Measurements from ENCODE around the gene C1orf56. TPM values are rescaled to one million over a fixed set of nuclear protein-coding genes. Genes with fewer than 3 reads are reported as not detected.
"Not testable (repeated sequence)": the region's sequence is repeated elsewhere in the genome, so short reads cannot be mapped to it uniquely, and the experiment has no call there.

C1orf56 gene
- polyA plus RNA-seq, 4 donors, result 0.67 to 7.3 (median 3.7) TPM

- Histone ChIP-seq H3K27me3 (ENCODE audit: control insufficient read depth in 3 of 3, insufficient read depth in 3 of 3, low read length in 3 of 3) (no peaks in the 10 kb centered on the region), H3K27ac (ENCODE audit: low read depth in 1 of 3, low read length in 2 of 3) (peak within 1 kb of the TSS; percentile 87 to 96 (median 92)), H3K9me3 (ENCODE audit: control insufficient read depth in 2 of 2, insufficient read depth in 1 of 2, low read depth in 1 of 2, low read length in 1 of 2) (no peaks in the 10 kb centered on the region), H3K4me3 (ENCODE audit: low read depth in 1 of 3, low read length in 3 of 3) (peak within 1 kb of the TSS; percentile 70 to 89 (median 78)), H3K4me1 (ENCODE audit: control insufficient read depth in 3 of 3, insufficient read depth in 2 of 3, low read depth in 1 of 3, low read length in 2 of 3) (peaks cover 0 to 7% (median 0%) of the 10 kb centered on the region in 3 donors), H3K36me3 (ENCODE audit: control insufficient read depth in 3 of 3, insufficient read depth in 2 of 3, low read depth in 1 of 3, low read length in 3 of 3) (peaks cover 0 to 14% (median 2%) of the 10 kb centered on the region in 3 donors)
- FAIRE-seq (no peak), DNase-seq (peak; percentile 89 to 96)
- WGBS, 3 donors, result 0% methylated on average over 40 to 50 of the region's 50 CpGs
These were observed 23.1 kb downstream of the C1orf56 start, which contains the start of gene GABPB2 for GRCh38 chr1:151070474-151071276. Gene GABPB2, plus strand, starts transcription at chr1:151070761. Its CDS starts 17,429 bp downstream, at chr1:151088190.

GRCh38 chr1:151072224-151072623 lies 24.7 kb downstream of the C1orf56 start:
- FAIRE-seq (no peak), DNase-seq (no peak)
- Histone ChIP-seq H3K27ac (ENCODE audit: low read depth in 1 of 3, low read length in 2 of 3) (peak overlapping the region in 1 of 3 donors; percentile 24), H3K4me3 (ENCODE audit: low read depth in 1 of 3, low read length in 3 of 3) (no peak overlapping the region), H3K27me3 (ENCODE audit: control insufficient read depth in 3 of 3, insufficient read depth in 3 of 3, low read length in 3 of 3) (no peaks in the 10 kb centered on the region), H3K4me1 (ENCODE audit: control insufficient read depth in 3 of 3, insufficient read depth in 2 of 3, low read depth in 1 of 3, low read length in 2 of 3) (peaks cover 0 to 7% (median 0%) of the 10 kb centered on the region in 3 donors), H3K36me3 (ENCODE audit: control insufficient read depth in 3 of 3, insufficient read depth in 2 of 3, low read depth in 1 of 3, low read length in 3 of 3) (peaks cover 0 to 14% (median 2%) of the 10 kb centered on the region in 3 donors), H3K9me3 (ENCODE audit: control insufficient read depth in 2 of 2, insufficient read depth in 1 of 2, low read depth in 1 of 2, low read length in 1 of 2) (no peaks in the 10 kb centered on the region)
- WGBS, 3 donors, result 74 to 83% (median 81%) methylated on average over 13 of the region's 13 CpGs

- WGBS, 3 donors, result 76 to 79% (median 76%) methylated on average over 4 of the region's 4 CpGs
- DNase-seq (no peak), FAIRE-seq (no peak)
- Histone ChIP-seq H3K4me1 (ENCODE audit: control insufficient read depth in 3 of 3, insufficient read depth in 2 of 3, low read depth in 1 of 3, low read length in 2 of 3) (no peaks in the 10 kb centered on the region), H3K27ac (ENCODE audit: low read depth in 1 of 3, low read length in 2 of 3) (no peak overlapping the region), H3K9me3 (ENCODE audit: control insufficient read depth in 2 of 2, insufficient read depth in 1 of 2, low read depth in 1 of 2, low read length in 1 of 2) (no peaks in the 10 kb centered on the region), H3K27me3 (ENCODE audit: control insufficient read depth in 3 of 3, insufficient read depth in 3 of 3, low read length in 3 of 3) (no peaks in the 10 kb centered on the region), H3K36me3 (ENCODE audit: control insufficient read depth in 3 of 3, insufficient read depth in 2 of 3, low read depth in 1 of 3, low read length in 3 of 3) (peaks cover 0 to 10% (median 0%) of the 10 kb centered on the region in 3 donors), H3K4me3 (ENCODE audit: low read depth in 1 of 3, low read length in 3 of 3) (no peak overlapping the region)
These were observed 38.5 kb downstream of the C1orf56 start for GRCh38 chr1:151085953-151086559.

- peaks cover 0 to 19% (median 0%) of the 10 kb centered on the region in 3 donors for H3K36me3 ChIP-seq (ENCODE audit: control insufficient read depth in 3 of 3, insufficient read depth in 2 of 3, low read depth in 1 of 3, low read length in 3 of 3)
- H3K4me1 ChIP-seq (ENCODE audit: control insufficient read depth in 3 of 3, insufficient read depth in 2 of 3, low read depth in 1 of 3, low read length in 2 of 3); H3K4me3 ChIP-seq (ENCODE audit: low read depth in 1 of 3, low read length in 3 of 3); H3K27me3 ChIP-seq (ENCODE audit: control insufficient read depth in 3 of 3, insufficient read depth in 3 of 3, low read length in 3 of 3); FAIRE-seq; H3K9me3 ChIP-seq (ENCODE audit: control insufficient read depth in 2 of 2, insufficient read depth in 1 of 2, low read depth in 1 of 2, low read length in 1 of 2); H3K27ac ChIP-seq (ENCODE audit: low read depth in 1 of 3, low read length in 2 of 3): not testable (repeated sequence)
- WGBS, 3 donors, result 79 to 88% (median 87%) methylated on average over 6 of the region's 6 CpGs
- DNase-seq, result peak in 1 of 2 donors; percentile 3
These were observed 49.9 kb downstream of the C1orf56 start for GRCh38 chr1:151097426-151097825.

- WGBS, 3 donors, result 90 to 96% (median 96%) methylated on average over 1 of the region's 1 CpG
These were observed 50.6 kb downstream of the C1orf56 start for GRCh38 chr1:151098126-151098525.

More at GRCh38 chr1:151098126-151098525, 50.6 kb downstream of the C1orf56 start:
- no peak overlapping the region for H3K4me3 ChIP-seq (ENCODE audit: low read depth in 1 of 3, low read length in 3 of 3)
- FAIRE-seq, result no peak
- no peaks in the 10 kb centered on the region for H3K4me1 ChIP-seq (ENCODE audit: control insufficient read depth in 3 of 3, insufficient read depth in 2 of 3, low read depth in 1 of 3, low read length in 2 of 3)
- peaks cover 0 to 21% (median 0%) of the 10 kb centered on the region in 3 donors for H3K36me3 ChIP-seq (ENCODE audit: control insufficient read depth in 3 of 3, insufficient read depth in 2 of 3, low read depth in 1 of 3, low read length in 3 of 3)
- H3K27ac ChIP-seq (ENCODE audit: low read depth in 1 of 3, low read length in 2 of 3), result no peak overlapping the region
- DNase-seq, result no peak
- H3K27me3 ChIP-seq (ENCODE audit: control insufficient read depth in 3 of 3, insufficient read depth in 3 of 3, low read length in 3 of 3), result no peaks in the 10 kb centered on the region
- H3K9me3 ChIP-seq (ENCODE audit: control insufficient read depth in 2 of 2, insufficient read depth in 1 of 2, low read depth in 1 of 2, low read length in 1 of 2), result no peaks in the 10 kb centered on the region

Other genes with a start within 250 kb of the C1orf56 start
- 10 to 100 TPM in 3 of 4 donors, 1 to 10 TPM in 1; 8.1 to 26.4 (median 14.8) TPM for gene CTSK, start 239.5 kb upstream of the C1orf56 start, polyA plus RNA-seq
- gene ARNT, start 171.2 kb upstream of the C1orf56 start, polyA plus RNA-seq, result 10 to 100 TPM; 14.3 to 33.5 (median 15.4) TPM
- not detected for gene CTXND2, start 160.6 kb upstream of the C1orf56 start, polyA plus RNA-seq
- gene SETDB1, start 121.4 kb upstream of the C1orf56 start, polyA plus RNA-seq, result 10 to 100 TPM; 12.7 to 56.1 (median 19.4) TPM
- 100 to 1,000 TPM; 111 to 366 (median 193) TPM for gene CERS2, start 72.9 kb upstream of the C1orf56 start, polyA plus RNA-seq
- 1 to 10 TPM in 1 of 4 donors, under 1 TPM in 2, not detected in 1; 0.43 to 5.8 (median 0.89) TPM for gene ANXA9, start 65.5 kb upstream of the C1orf56 start, polyA plus RNA-seq
- gene MINDY1, start 40.8 kb upstream of the C1orf56 start, polyA plus RNA-seq, result 10 to 100 TPM in 3 of 4 donors, 1 to 10 TPM in 1; 9.5 to 24.0 (median 16.8) TPM
- gene PRUNE1, start 39.3 kb upstream of the C1orf56 start, polyA plus RNA-seq, result 10 to 100 TPM; 15.1 to 31.6 (median 15.6) TPM
- gene BNIPL, start 11.2 kb upstream of the C1orf56 start, polyA plus RNA-seq, result under 1 TPM; 0.27 to 0.89 (median 0.62) TPM
- gene CDC42SE1, start 11.9 kb downstream of the C1orf56 start, polyA plus RNA-seq, result 10 to 100 TPM; 22.8 to 46.6 (median 32.4) TPM
- gene MLLT11, start 12.6 kb downstream of the C1orf56 start, polyA plus RNA-seq, result 1 to 10 TPM in 2 of 4 donors, under 1 TPM in 2; 0.22 to 5.5 (median 2.4) TPM
- 10 to 100 TPM in 1 of 4 donors, 1 to 10 TPM in 3; 1.1 to 12.6 (median 5.0) TPM for gene GABPB2, start 23.0 kb downstream of the C1orf56 start, polyA plus RNA-seq
- gene SEMA6C, start 98.9 kb downstream of the C1orf56 start, polyA plus RNA-seq, result 100 to 1,000 TPM in 1 of 4 donors, 10 to 100 TPM in 2, 1 to 10 TPM in 1; 8.7 to 140 (median 46.9) TPM
- 10 to 100 TPM in 1 of 4 donors, 1 to 10 TPM in 3; 1.6 to 16.2 (median 4.8) TPM for gene TNFAIP8L2, start 108.9 kb downstream of the C1orf56 start, polyA plus RNA-seq
- 1 to 10 TPM; 3.2 to 9.9 (median 6.2) TPM for gene LYSMD1, start 118.2 kb downstream of the C1orf56 start, polyA plus RNA-seq
- 10 to 100 TPM; 35.4 to 69.6 (median 47.4) TPM for gene SCNM1, start 118.4 kb downstream of the C1orf56 start, polyA plus RNA-seq
- gene TMOD4, start 128.2 kb downstream of the C1orf56 start, polyA plus RNA-seq, result 1 to 10 TPM in 1 of 4 donors, under 1 TPM in 2, not detected in 1; 0.19 to 1.9 (median 0.38) TPM
- 10 to 100 TPM; 27.3 to 40.1 (median 32.0) TPM for gene VPS72, start 142.4 kb downstream of the C1orf56 start, polyA plus RNA-seq
- 10 to 100 TPM; 18.8 to 31.7 (median 31.4) TPM for gene PIP5K1A, start 150.8 kb downstream of the C1orf56 start, polyA plus RNA-seq
- 100 to 1,000 TPM; 112 to 182 (median 153) TPM for gene PSMD4, start 207.0 kb downstream of the C1orf56 start, polyA plus RNA-seq
- gene ZNF687, start 234.5 kb downstream of the C1orf56 start, polyA plus RNA-seq, result 10 to 100 TPM; 12.2 to 24.0 (median 12.9) TPM